Measurements from ENCODE around the gene RBM22. TPM values are rescaled to one million over a fixed set of nuclear protein-coding genes. Genes with fewer than 3 reads are reported as not detected.

The RBM22 gene
- polyA plus RNA-seq, 1 donor from 2014 or later, result 67.9 TPM

DNA sequence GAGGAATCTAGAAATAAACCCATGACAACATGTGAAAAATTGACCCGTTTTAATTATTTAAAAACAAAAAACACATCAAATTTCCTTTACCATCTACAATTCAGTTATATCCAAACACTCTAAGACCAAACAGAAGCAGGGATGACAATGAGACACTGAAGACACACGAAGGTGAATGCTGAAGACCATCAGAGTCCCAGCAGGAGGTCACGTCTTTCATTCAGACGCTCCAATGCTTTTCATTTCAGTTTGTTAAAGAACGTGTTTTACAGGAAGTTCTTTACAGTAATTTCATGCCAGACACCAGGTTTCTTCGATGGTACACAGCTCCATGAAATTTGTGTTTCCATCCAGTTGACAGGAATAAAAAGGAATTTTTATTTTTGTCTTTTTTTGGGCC lies 10.1 kb downstream of the RBM22 start:
- no peak overlapping the region for H2AFZ ChIP-seq (ENCODE audit: low read depth, low read length)
- H3K79me2 ChIP-seq (replicated peaks; ENCODE audit: insufficient read depth, low read length), result no peaks in the 10 kb centered on the region
- TF ChIP-seq, protein P1, sequence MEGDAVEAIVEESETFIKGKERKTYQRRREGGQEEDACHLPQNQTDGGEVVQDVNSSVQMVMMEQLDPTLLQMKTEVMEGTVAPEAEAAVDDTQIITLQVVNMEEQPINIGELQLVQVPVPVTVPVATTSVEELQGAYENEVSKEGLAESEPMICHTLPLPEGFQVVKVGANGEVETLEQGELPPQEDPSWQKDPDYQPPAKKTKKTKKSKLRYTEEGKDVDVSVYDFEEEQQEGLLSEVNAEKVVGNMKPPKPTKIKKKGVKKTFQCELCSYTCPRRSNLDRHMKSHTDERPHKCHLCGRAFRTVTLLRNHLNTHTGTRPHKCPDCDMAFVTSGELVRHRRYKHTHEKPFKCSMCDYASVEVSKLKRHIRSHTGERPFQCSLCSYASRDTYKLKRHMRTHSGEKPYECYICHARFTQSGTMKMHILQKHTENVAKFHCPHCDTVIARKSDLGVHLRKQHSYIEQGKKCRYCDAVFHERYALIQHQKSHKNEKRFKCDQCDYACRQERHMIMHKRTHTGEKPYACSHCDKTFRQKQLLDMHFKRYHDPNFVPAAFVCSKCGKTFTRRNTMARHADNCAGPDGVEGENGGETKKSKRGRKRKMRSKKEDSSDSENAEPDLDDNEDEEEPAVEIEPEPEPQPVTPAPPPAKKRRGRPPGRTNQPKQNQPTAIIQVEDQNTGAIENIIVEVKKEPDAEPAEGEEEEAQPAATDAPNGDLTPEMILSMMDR (IDR thresholded peaks at IDR 0.05; ENCODE audit: poor library complexity, severe bottlenecking), result no peak
- TF ChIP-seq MXI1 (conservative IDR thresholded peaks at IDR 0.05; ENCODE audit: poor library complexity, severe bottlenecking) (no peak), POLR2AphosphoS5 (IDR thresholded peaks at IDR 0.05) (no peak), TAF1 (IDR thresholded peaks at IDR 0.05; ENCODE audit: low read depth) (no peak), EP300 (conservative IDR thresholded peaks at IDR 0.05; ENCODE audit: poor library complexity, severe bottlenecking) (no peak), SMC3 (conservative IDR thresholded peaks at IDR 0.05; ENCODE audit: poor library complexity) (no peak), EZH2 (IDR thresholded peaks at IDR 0.05; ENCODE audit: borderline replicate concordance, insufficient read depth, low read length, poor library complexity, severe bottlenecking) (no peak), RAD21 (conservative IDR thresholded peaks at IDR 0.05) (no peak)
- TF ChIP-seq, protein P2, sequence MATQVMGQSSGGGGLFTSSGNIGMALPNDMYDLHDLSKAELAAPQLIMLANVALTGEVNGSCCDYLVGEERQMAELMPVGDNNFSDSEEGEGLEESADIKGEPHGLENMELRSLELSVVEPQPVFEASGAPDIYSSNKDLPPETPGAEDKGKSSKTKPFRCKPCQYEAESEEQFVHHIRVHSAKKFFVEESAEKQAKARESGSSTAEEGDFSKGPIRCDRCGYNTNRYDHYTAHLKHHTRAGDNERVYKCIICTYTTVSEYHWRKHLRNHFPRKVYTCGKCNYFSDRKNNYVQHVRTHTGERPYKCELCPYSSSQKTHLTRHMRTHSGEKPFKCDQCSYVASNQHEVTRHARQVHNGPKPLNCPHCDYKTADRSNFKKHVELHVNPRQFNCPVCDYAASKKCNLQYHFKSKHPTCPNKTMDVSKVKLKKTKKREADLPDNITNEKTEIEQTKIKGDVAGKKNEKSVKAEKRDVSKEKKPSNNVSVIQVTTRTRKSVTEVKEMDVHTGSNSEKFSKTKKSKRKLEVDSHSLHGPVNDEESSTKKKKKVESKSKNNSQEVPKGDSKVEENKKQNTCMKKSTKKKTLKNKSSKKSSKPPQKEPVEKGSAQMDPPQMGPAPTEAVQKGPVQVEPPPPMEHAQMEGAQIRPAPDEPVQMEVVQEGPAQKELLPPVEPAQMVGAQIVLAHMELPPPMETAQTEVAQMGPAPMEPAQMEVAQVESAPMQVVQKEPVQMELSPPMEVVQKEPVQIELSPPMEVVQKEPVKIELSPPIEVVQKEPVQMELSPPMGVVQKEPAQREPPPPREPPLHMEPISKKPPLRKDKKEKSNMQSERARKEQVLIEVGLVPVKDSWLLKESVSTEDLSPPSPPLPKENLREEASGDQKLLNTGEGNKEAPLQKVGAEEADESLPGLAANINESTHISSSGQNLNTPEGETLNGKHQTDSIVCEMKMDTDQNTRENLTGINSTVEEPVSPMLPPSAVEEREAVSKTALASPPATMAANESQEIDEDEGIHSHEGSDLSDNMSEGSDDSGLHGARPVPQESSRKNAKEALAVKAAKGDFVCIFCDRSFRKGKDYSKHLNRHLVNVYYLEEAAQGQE (IDR thresholded peaks at IDR 0.05; ENCODE audit: borderline replicate concordance), result no peak
- peaks cover 3% of the 10 kb centered on the region for H3K36me3 ChIP-seq (ENCODE audit: insufficient read depth, low read length)
- no peak overlapping the region for H3K4me3 ChIP-seq (ENCODE audit: low read length)
- no peaks in the 10 kb centered on the region for H3K9me3 ChIP-seq (ENCODE audit: low read length)
- no peaks in the 10 kb centered on the region for H4K20me1 ChIP-seq (ENCODE audit: insufficient read depth)
- no peak overlapping the region for H3K4me2 ChIP-seq (ENCODE audit: low read length)
- no peaks in the 10 kb centered on the region for H3K27me3 ChIP-seq (ENCODE audit: insufficient read depth, low read depth, low read length)
- no peak overlapping the region for H3K9ac ChIP-seq (ENCODE audit: low read length)
- H3F3A ChIP-seq (ENCODE audit: insufficient read depth, low read length, poor library complexity, severe bottlenecking), result no peaks in the 10 kb centered on the region
- peak overlapping the region; percentile 45 for H3K27ac ChIP-seq (ENCODE audit: low read length)
- no peaks in the 10 kb centered on the region for H3K9me2 ChIP-seq (ENCODE audit: insufficient read depth, low read length)

DNA sequence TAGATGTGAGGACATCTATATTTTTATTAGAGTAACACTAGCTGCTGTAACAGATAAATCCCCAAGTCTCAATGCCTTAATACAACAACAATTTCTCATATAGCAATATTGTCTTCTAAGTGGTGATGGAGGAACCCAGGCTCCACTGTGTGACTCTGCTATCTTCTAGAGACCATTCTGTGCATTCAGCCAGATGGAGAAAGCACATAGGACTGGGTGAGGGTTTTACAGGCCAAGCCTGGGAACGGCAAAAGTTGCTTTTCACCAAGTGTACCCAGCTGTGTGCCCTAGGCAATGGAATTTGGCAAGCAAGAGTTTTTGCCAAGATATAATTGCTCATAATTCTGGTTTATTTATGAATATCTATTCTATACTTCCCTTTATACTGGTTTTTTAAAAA lies 11.7 kb downstream of the RBM22 start:
- no peaks in the 10 kb centered on the region for H3K9me2 ChIP-seq (ENCODE audit: insufficient read depth, low read length)
- H3K79me2 ChIP-seq (replicated peaks; ENCODE audit: insufficient read depth, low read length), result no peaks in the 10 kb centered on the region
- H4K20me1 ChIP-seq (ENCODE audit: insufficient read depth), result no peaks in the 10 kb centered on the region
- TF ChIP-seq TAF1 (IDR thresholded peaks at IDR 0.05; ENCODE audit: low read depth) (no peak), RAD21 (conservative IDR thresholded peaks at IDR 0.05) (no peak), EP300 (conservative IDR thresholded peaks at IDR 0.05; ENCODE audit: poor library complexity, severe bottlenecking) (no peak), SMC3 (conservative IDR thresholded peaks at IDR 0.05; ENCODE audit: poor library complexity) (no peak), EZH2 (IDR thresholded peaks at IDR 0.05; ENCODE audit: borderline replicate concordance, insufficient read depth, low read length, poor library complexity, severe bottlenecking) (no peak), POLR2AphosphoS5 (IDR thresholded peaks at IDR 0.05) (no peak), MXI1 (conservative IDR thresholded peaks at IDR 0.05; ENCODE audit: poor library complexity, severe bottlenecking) (no peak)
- TF ChIP-seq, protein P1 (IDR thresholded peaks at IDR 0.05; ENCODE audit: poor library complexity, severe bottlenecking), result no peak
- TF ChIP-seq, protein P2 (IDR thresholded peaks at IDR 0.05; ENCODE audit: borderline replicate concordance), result no peak
- H3K4me2 ChIP-seq (ENCODE audit: low read length), result no peak overlapping the region
- no peaks in the 10 kb centered on the region for H3F3A ChIP-seq (ENCODE audit: insufficient read depth, low read length, poor library complexity, severe bottlenecking)
- no peak overlapping the region for H3K9ac ChIP-seq (ENCODE audit: low read length)
- H3K4me3 ChIP-seq (ENCODE audit: low read length), result no peak overlapping the region
- H3K36me3 ChIP-seq (ENCODE audit: insufficient read depth, low read length), result no peaks in the 10 kb centered on the region
- no peak overlapping the region for H3K27ac ChIP-seq (ENCODE audit: low read length)
- H3K9me3 ChIP-seq (ENCODE audit: low read length), result no peaks in the 10 kb centered on the region
- no peaks in the 10 kb centered on the region for H3K27me3 ChIP-seq (ENCODE audit: insufficient read depth, low read depth, low read length)
- H2AFZ ChIP-seq (ENCODE audit: low read depth, low read length), result no peak overlapping the region

Data from neural cell (in vitro differentiated cells).